Transverse colon (tissue), 4 donors: Measurements from ENCODE around the gene S100A11.

ENCODE experiments used
- CTCF ChIP-seq, 5 experiments: fragments of 200-600 bp in 3 of 5; fragments of 450-650 bp in 2 of 5; sonication (generic) in 3 of 5; IDR thresholded peaks; 1 replicate in 2 of 5; 2 replicates in 3 of 5; pipeline ENCODE4 v1.5.1; 2016 to 2017; ENCODE audit warnings: antibody characterized with exemption in 5 of 5, inconsistent platforms in 3 of 5, mild to moderate bottlenecking in 2 of 5, moderate library complexity in 1 of 5
- EP300 ChIP-seq: sonication (generic); formaldehyde crosslinking; IDR thresholded peaks from one replicate; pipeline ENCODE4 v1.6.1; 2017; ENCODE audit warnings: antibody characterized with exemption, low read depth
- POLR2A ChIP-seq: fragments of 450-650 bp; IDR thresholded peaks from one replicate; pipeline ENCODE4 v1.6.1; 2016; ENCODE audit warnings: antibody characterized with exemption, mild to moderate bottlenecking, moderate library complexity
- POLR2AphosphoS5 ChIP-seq, 3 donors: sonication (generic); formaldehyde crosslinking; IDR thresholded peaks; one replicate each; pipeline ENCODE4 v1.6.1; 2016; ENCODE audit warnings: antibody characterized with exemption in 3 of 3

- no peak for TF ChIP-seq POLR2AphosphoS5 (IDR thresholded peaks at IDR 0.05)
- TF ChIP-seq CTCF (IDR thresholded peaks at IDR 0.05): no peak
- TF ChIP-seq POLR2A: no peak
- TF ChIP-seq EP300: no peak
These were observed 41.8 kb downstream of the S100A11 start for GRCh38 chr1:151994956-151995355.
